Measurements from ENCODE around the gene NQO1. TPM values are rescaled to one million over a fixed set of nuclear protein-coding genes. Genes with fewer than 3 reads are reported as not detected.

The NQO1 gene
- polyA plus RNA-seq, 4 donors = 24.4 to 29.5 (median 28.2) TPM

Other genes starting within 250 kb of the NQO1 start
- 10 to 100 TPM; 37.8 to 58.7 (median 43.8) TPM for gene NFAT5, start 160.6 kb downstream of the NQO1 start, polyA plus RNA-seq (ENCODE audit: insufficient read length in 4 of 4)
- gene NOB1, start 28.4 kb upstream of the NQO1 start, polyA plus RNA-seq (ENCODE audit: insufficient read length in 4 of 4) = 10 to 100 TPM; 50.4 to 67.9 (median 63.6) TPM
- 10 to 100 TPM; 29.9 to 50.5 (median 40.8) TPM for gene WWP2, start 35.8 kb upstream of the NQO1 start, polyA plus RNA-seq (ENCODE audit: insufficient read length in 4 of 4)
- gene CLEC18A, start 224.8 kb upstream of the NQO1 start, polyA plus RNA-seq (ENCODE audit: insufficient read length in 4 of 4) = 10 to 100 TPM in 3 of 4 donors, 1 to 10 TPM in 1; 1.1 to 83.1 (median 54.8) TPM

All from left renal pelvis (tissue), 4 donors.